GM23338 (cell line): Measurements from ENCODE around the gene BIRC3. TPM values are rescaled to one million over a fixed set of nuclear protein-coding genes. Genes with fewer than 3 reads are reported as not detected.

Experiments used
- ATAC-seq: fragments of 200-7000 bp; cut with Tn5 transposase; 3 replicates; pipeline ENCODE4 v1.9.1; 2020
- DNase-seq: peaks from one replicate; pipeline ENCODE4 v3.0.0-alpha.2; 2015; ENCODE audit warnings: low spot score
- H2AFZ ChIP-seq: fragments of 200-600 bp; sonication (generic); 2 replicates; pipeline ENCODE4 v1.8.0; 2016; ENCODE audit warnings: antibody characterized with exemption, mild to moderate bottlenecking, moderate library complexity
- H3F3A ChIP-seq: fragments of 200-600 bp; sonication (generic); replicated peaks from 2 replicates; pipeline ENCODE4 v1.8.0; 2017; ENCODE audit warnings: antibody characterized with exemption, mixed run types, low read depth
- H3K27ac ChIP-seq: fragments of 200-600 bp; sonication (generic); 2 replicates; pipeline ENCODE4 v1.6.1; 2016; ENCODE audit warnings: low read depth
- H3K27me3 ChIP-seq: fragments of 200-600 bp; sonication (generic); 2 replicates; pipeline ENCODE4 v1.8.0; 2016; ENCODE audit warnings: mild to moderate bottlenecking, mixed run types, moderate library complexity; ENCODE audit not compliant: insufficient read depth
- H3K36me3 ChIP-seq: fragments of 200-600 bp; sonication (generic); 2 replicates; pipeline ENCODE4 v1.8.0; 2016; ENCODE audit warnings: mild to moderate bottlenecking; ENCODE audit not compliant: insufficient read depth
- H3K4me1 ChIP-seq: fragments of 200-600 bp; sonication (generic); 2 replicates; pipeline ENCODE4 v1.8.0; 2016; ENCODE audit warnings: mild to moderate bottlenecking, moderate library complexity; ENCODE audit not compliant: insufficient read depth
- H3K4me2 ChIP-seq: fragments of 200-600 bp; sonication (generic); 2 replicates; pipeline ENCODE4 v1.7.1; 2017; ENCODE audit warnings: mixed run types
- H3K4me3 ChIP-seq: fragments of 200-600 bp; sonication (generic); 2 replicates; pipeline ENCODE4 v1.6.1; 2016; ENCODE audit warnings: mixed run types
- H3K79me2 ChIP-seq: fragments of 200-600 bp; sonication (generic); replicated peaks from 2 replicates; pipeline ENCODE4 v1.8.0; 2017; ENCODE audit warnings: mild to moderate bottlenecking; ENCODE audit not compliant: insufficient read depth
- H3K9me2 ChIP-seq: fragments of 200-600 bp; sonication (generic); 2 replicates; pipeline ENCODE4 v1.8.0; 2017; ENCODE audit not compliant: insufficient read depth
- H4K20me1 ChIP-seq: fragments of 200-600 bp; sonication (generic); replicated peaks from 2 replicates; pipeline ENCODE4 v1.8.0; 2017; ENCODE audit warnings: mild to moderate bottlenecking; ENCODE audit not compliant: insufficient read depth
- H3K27ac Mint-ChIP-seq: 2 replicates; pipeline ENCODE4 v1.8.0; 2020; ENCODE audit warnings: inconsistent platforms, mild to moderate bottlenecking, moderate library complexity, mixed read lengths
- H3K27me3 Mint-ChIP-seq: 3 replicates; pipeline ENCODE4 v1.8.0; 2022; ENCODE audit warnings: low read depth, mild to moderate bottlenecking, moderate library complexity, mixed read lengths, inconsistent platforms; ENCODE audit not compliant: insufficient read depth, poor library complexity
- H3K36me3 Mint-ChIP-seq: 3 replicates; pipeline ENCODE4 v1.8.0; 2021; ENCODE audit warnings: low read depth, mild to moderate bottlenecking, inconsistent platforms, moderate library complexity, mixed read lengths
- H3K4me1 Mint-ChIP-seq: 3 replicates; pipeline ENCODE4 v1.8.0; 2020; ENCODE audit warnings: mild to moderate bottlenecking, inconsistent platforms, mixed read lengths
- H3K4me3 Mint-ChIP-seq: 3 replicates; pipeline ENCODE4 v1.8.0; 2021; ENCODE audit warnings: moderate library complexity, mild to moderate bottlenecking, inconsistent platforms, mixed read lengths
- H3K9me3 Mint-ChIP-seq: 3 replicates; pipeline ENCODE4 v1.8.0; 2020; ENCODE audit warnings: moderate library complexity, mild to moderate bottlenecking, inconsistent platforms, mixed read lengths
- CREB1 ChIP-seq: fragments of 250-450 bp; sonication (Bioruptor Pico); IDR thresholded peaks from 2 replicates; pipeline ENCODE4 v1.5.0; 2020; ENCODE audit warnings: low read depth, mild to moderate bottlenecking, moderate library complexity
- EZH2 ChIP-seq: fragments of 200-600 bp; sonication (generic); IDR thresholded peaks from one replicate; pipeline ENCODE4 v1.8.0; 2017; ENCODE audit warnings: antibody characterized with exemption, mild to moderate bottlenecking, low read depth; ENCODE audit not compliant: unreplicated experiment
- EZH2phosphoT487 ChIP-seq: fragments of 200-600 bp; sonication (generic); IDR thresholded peaks from one replicate; pipeline ENCODE4 v1.8.1; 2018; ENCODE audit warnings: antibody characterized with exemption; ENCODE audit not compliant: unreplicated experiment
- JUNB ChIP-seq: IDR thresholded peaks from one replicate; pipeline ENCODE4 v1.6.1; 2016; ENCODE audit warnings: antibody characterized with exemption; ENCODE audit not compliant: unreplicated experiment
- NANOG ChIP-seq: IDR thresholded peaks from 2 replicates; pipeline ENCODE4 v1.6.1; 2016; ENCODE audit warnings: antibody characterized with exemption, borderline replicate concordance
- POLR2AphosphoS5 ChIP-seq: IDR thresholded peaks from 2 replicates; pipeline ENCODE4 v1.6.1; 2016; ENCODE audit warnings: antibody characterized with exemption, low read depth
- STAT1 ChIP-seq: IDR thresholded peaks from one replicate; pipeline ENCODE4 v1.6.1; 2016; ENCODE audit warnings: antibody characterized with exemption; ENCODE audit not compliant: unreplicated experiment
- ZNF114 ChIP-seq: fragments of 250-450 bp; sonication (Bioruptor Pico); IDR thresholded peaks from 2 replicates; pipeline ENCODE4 v1.5.0; 2020; ENCODE audit warnings: mild to moderate bottlenecking, moderate library complexity
- ZNF331 ChIP-seq: fragments of 250-450 bp; sonication (Bioruptor Pico); IDR thresholded peaks from 2 replicates; pipeline ENCODE4 v1.5.0; 2020; ENCODE audit warnings: low read depth, mild to moderate bottlenecking, moderate library complexity
- polyA plus RNA-seq: library from polyadenylated mRNA; unstranded; fragments of >200 nt; fragmentation: Nextera tagmentation; extraction: Ambion mirVana; gene quantifications from 2 replicates; pipeline ENCODE4 v1.2.1, GENCODE V29; 2016
- total RNA-seq: library from RNA; depleted of rRNA; stranded (reverse); fragments of >200 nt; shearing (Covaris generic); gene quantifications from 2 replicates; pipeline ENCODE4 v1.2.3, GENCODE V29; 2014
- TF ChIP-seq, protein P1 (sequence below): IDR thresholded peaks from one replicate; pipeline ENCODE4 v1.6.1; 2018; ENCODE audit warnings: antibody characterized with exemption; ENCODE audit not compliant: unreplicated experiment
- TF ChIP-seq, protein P2 (sequence below), 2 experiments: fragments of 200-600 bp in 1 of 2; sonication (generic) in 1 of 2; conservative IDR thresholded peaks; 2 replicates each; pipeline versions ENCODE4 v1.5.1 to v1.6.1; 2016 to 2017; ENCODE audit warnings: antibody characterized with exemption in 2 of 2, low read depth in 2 of 2, mild to moderate bottlenecking in 2 of 2, moderate library complexity in 1 of 2
- TF ChIP-seq, protein P3 (sequence below): IDR thresholded peaks from 2 replicates; pipeline ENCODE4 v1.6.1; 2016; ENCODE audit warnings: antibody characterized with exemption
- TF ChIP-seq, protein P4 (sequence below): fragments of 250-450 bp; sonication (Bioruptor Pico); IDR thresholded peaks from 2 replicates; pipeline ENCODE4 v1.5.0; 2020; ENCODE audit warnings: mild to moderate bottlenecking, moderate library complexity

BIRC3 gene
- total and polyA plus RNA-seq, 2 experiments from 2014 or later, result 0.03 TPM; not detected in 1

DNA sequence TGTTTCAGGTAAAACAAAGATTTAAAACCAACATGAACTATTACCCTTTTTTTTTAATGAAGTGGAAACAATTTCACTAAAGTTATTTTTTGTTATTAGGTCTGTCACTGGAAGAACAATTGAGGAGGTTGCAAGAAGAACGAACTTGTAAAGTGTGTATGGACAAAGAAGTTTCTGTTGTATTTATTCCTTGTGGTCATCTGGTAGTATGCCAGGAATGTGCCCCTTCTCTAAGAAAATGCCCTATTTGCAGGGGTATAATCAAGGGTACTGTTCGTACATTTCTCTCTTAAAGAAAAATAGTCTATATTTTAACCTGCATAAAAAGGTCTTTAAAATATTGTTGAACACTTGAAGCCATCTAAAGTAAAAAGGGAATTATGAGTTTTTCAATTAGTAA, 60.6 kb downstream of the BIRC3 start:
- Histone ChIP-seq H3K79me2 (peaks cover 10% of the 10 kb centered on the region), H3K9me2 (no peaks in the 10 kb centered on the region), H3K4me1 (peaks cover 12% of the 10 kb centered on the region), H3K27ac (no peak overlapping the region), H3F3A (no peaks in the 10 kb centered on the region), H3K4me2 (no peak overlapping the region), H4K20me1 (no peaks in the 10 kb centered on the region), H3K36me3 (no peaks in the 10 kb centered on the region), H3K27me3 (no peaks in the 10 kb centered on the region), H2AFZ (no peak overlapping the region), H3K4me3 (no peak overlapping the region)
- Mint-ChIP-seq H3K36me3 (peaks cover 28% of the 10 kb centered on the region; the same call in 2 of the 3 replicates), H3K4me3 (no peak overlapping the region), H3K27me3 (peaks cover 12% of the 10 kb centered on the region), H3K27ac (no peak overlapping the region), H3K4me1 (peaks cover 6% of the 10 kb centered on the region; the same call in 2 of the 3 replicates), H3K9me3 (peaks cover 2% of the 10 kb centered on the region; the same call in 1 of the 3 replicates)
- DNase-seq, result no peak
- ATAC-seq, result no peak
- TF ChIP-seq, protein P1, sequence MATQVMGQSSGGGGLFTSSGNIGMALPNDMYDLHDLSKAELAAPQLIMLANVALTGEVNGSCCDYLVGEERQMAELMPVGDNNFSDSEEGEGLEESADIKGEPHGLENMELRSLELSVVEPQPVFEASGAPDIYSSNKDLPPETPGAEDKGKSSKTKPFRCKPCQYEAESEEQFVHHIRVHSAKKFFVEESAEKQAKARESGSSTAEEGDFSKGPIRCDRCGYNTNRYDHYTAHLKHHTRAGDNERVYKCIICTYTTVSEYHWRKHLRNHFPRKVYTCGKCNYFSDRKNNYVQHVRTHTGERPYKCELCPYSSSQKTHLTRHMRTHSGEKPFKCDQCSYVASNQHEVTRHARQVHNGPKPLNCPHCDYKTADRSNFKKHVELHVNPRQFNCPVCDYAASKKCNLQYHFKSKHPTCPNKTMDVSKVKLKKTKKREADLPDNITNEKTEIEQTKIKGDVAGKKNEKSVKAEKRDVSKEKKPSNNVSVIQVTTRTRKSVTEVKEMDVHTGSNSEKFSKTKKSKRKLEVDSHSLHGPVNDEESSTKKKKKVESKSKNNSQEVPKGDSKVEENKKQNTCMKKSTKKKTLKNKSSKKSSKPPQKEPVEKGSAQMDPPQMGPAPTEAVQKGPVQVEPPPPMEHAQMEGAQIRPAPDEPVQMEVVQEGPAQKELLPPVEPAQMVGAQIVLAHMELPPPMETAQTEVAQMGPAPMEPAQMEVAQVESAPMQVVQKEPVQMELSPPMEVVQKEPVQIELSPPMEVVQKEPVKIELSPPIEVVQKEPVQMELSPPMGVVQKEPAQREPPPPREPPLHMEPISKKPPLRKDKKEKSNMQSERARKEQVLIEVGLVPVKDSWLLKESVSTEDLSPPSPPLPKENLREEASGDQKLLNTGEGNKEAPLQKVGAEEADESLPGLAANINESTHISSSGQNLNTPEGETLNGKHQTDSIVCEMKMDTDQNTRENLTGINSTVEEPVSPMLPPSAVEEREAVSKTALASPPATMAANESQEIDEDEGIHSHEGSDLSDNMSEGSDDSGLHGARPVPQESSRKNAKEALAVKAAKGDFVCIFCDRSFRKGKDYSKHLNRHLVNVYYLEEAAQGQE, result no peak
- no peak for TF ChIP-seq JUNB
- TF ChIP-seq ZNF331 (CRISPR knock-in tag), result no peak
- TF ChIP-seq EZH2, result no peak
- TF ChIP-seq, protein P2, sequence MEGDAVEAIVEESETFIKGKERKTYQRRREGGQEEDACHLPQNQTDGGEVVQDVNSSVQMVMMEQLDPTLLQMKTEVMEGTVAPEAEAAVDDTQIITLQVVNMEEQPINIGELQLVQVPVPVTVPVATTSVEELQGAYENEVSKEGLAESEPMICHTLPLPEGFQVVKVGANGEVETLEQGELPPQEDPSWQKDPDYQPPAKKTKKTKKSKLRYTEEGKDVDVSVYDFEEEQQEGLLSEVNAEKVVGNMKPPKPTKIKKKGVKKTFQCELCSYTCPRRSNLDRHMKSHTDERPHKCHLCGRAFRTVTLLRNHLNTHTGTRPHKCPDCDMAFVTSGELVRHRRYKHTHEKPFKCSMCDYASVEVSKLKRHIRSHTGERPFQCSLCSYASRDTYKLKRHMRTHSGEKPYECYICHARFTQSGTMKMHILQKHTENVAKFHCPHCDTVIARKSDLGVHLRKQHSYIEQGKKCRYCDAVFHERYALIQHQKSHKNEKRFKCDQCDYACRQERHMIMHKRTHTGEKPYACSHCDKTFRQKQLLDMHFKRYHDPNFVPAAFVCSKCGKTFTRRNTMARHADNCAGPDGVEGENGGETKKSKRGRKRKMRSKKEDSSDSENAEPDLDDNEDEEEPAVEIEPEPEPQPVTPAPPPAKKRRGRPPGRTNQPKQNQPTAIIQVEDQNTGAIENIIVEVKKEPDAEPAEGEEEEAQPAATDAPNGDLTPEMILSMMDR (conservative IDR thresholded peaks at IDR 0.05; ENCODE audit: low read depth in 2 of 2), result no peak
- TF ChIP-seq EZH2phosphoT487, result no peak
- TF ChIP-seq ZNF114 (CRISPR knock-in tag), result no peak
- TF ChIP-seq, protein P3, sequence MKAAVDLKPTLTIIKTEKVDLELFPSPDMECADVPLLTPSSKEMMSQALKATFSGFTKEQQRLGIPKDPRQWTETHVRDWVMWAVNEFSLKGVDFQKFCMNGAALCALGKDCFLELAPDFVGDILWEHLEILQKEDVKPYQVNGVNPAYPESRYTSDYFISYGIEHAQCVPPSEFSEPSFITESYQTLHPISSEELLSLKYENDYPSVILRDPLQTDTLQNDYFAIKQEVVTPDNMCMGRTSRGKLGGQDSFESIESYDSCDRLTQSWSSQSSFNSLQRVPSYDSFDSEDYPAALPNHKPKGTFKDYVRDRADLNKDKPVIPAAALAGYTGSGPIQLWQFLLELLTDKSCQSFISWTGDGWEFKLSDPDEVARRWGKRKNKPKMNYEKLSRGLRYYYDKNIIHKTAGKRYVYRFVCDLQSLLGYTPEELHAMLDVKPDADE, result no peak
- TF ChIP-seq, protein P4, sequence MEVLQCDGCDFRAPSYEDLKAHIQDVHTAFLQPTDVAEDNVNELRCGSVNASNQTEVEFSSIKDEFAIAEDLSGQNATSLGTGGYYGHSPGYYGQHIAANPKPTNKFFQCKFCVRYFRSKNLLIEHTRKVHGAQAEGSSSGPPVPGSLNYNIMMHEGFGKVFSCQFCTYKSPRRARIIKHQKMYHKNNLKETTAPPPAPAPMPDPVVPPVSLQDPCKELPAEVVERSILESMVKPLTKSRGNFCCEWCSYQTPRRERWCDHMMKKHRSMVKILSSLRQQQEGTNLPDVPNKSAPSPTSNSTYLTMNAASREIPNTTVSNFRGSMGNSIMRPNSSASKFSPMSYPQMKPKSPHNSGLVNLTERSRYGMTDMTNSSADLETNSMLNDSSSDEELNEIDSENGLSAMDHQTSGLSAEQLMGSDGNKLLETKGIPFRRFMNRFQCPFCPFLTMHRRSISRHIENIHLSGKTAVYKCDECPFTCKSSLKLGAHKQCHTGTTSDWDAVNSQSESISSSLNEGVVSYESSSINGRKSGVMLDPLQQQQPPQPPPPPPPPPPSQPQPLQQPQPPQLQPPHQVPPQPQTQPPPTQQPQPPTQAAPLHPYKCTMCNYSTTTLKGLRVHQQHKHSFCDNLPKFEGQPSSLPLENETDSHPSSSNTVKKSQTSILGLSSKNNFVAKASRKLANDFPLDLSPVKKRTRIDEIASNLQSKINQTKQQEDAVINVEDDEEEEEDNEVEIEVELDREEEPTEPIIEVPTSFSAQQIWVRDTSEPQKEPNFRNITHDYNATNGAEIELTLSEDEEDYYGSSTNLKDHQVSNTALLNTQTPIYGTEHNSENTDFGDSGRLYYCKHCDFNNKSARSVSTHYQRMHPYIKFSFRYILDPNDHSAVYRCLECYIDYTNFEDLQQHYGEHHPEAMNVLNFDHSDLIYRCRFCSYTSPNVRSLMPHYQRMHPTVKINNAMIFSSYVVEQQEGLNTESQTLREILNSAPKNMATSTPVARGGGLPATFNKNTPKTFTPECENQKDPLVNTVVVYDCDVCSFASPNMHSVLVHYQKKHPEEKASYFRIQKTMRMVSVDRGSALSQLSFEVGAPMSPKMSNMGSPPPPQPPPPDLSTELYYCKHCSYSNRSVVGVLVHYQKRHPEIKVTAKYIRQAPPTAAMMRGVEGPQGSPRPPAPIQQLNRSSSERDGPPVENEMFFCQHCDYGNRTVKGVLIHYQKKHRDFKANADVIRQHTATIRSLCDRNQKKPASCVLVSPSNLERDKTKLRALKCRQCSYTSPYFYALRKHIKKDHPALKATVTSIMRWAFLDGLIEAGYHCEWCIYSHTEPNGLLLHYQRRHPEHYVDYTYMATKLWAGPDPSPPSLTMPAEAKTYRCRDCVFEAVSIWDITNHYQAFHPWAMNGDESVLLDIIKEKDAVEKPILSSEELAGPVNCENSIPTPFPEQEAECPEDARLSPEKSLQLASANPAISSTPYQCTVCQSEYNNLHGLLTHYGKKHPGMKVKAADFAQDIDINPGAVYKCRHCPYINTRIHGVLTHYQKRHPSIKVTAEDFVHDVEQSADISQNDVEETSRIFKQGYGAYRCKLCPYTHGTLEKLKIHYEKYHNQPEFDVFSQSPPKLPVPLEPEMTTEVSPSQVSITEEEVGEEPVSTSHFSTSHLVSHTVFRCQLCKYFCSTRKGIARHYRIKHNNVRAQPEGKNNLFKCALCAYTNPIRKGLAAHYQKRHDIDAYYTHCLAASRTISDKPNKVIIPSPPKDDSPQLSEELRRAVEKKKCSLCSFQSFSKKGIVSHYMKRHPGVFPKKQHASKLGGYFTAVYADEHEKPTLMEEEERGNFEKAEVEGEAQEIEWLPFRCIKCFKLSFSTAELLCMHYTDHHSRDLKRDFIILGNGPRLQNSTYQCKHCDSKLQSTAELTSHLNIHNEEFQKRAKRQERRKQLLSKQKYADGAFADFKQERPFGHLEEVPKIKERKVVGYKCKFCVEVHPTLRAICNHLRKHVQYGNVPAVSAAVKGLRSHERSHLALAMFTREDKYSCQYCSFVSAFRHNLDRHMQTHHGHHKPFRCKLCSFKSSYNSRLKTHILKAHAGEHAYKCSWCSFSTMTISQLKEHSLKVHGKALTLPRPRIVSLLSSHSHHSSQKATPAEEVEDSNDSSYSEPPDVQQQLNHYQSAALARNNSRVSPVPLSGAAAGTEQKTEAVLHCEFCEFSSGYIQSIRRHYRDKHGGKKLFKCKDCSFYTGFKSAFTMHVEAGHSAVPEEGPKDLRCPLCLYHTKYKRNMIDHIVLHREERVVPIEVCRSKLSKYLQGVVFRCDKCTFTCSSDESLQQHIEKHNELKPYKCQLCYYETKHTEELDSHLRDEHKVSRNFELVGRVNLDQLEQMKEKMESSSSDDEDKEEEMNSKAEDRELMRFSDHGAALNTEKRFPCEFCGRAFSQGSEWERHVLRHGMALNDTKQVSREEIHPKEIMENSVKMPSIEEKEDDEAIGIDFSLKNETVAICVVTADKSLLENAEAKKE (CRISPR knock-in tag), result no peak
- TF ChIP-seq NANOG, result no peak
- no peak for TF ChIP-seq STAT1
- no peak for TF ChIP-seq POLR2AphosphoS5
- no peak for TF ChIP-seq CREB1
